Panc1 (cell line): Measurements from ENCODE around the gene PITX1.

ENCODE experiments used
- POLR2AphosphoS5 ChIP-seq: IDR thresholded peaks from 2 replicates; pipeline ENCODE4 v1.6.1; 2012; ENCODE audit warnings: mild to moderate bottlenecking, low read depth, low read length, moderate library complexity
- TCF7L2 ChIP-seq: IDR thresholded peaks from 2 replicates; pipeline ENCODE4 v1.6.1; 2011; ENCODE audit warnings: mild to moderate bottlenecking, low read depth, low read length, inconsistent platforms
- TF ChIP-seq, protein P1 (sequence below): fragments of 450-650 bp; IDR thresholded peaks from 2 replicates; pipeline ENCODE4 v1.5.1; 2017; ENCODE audit warnings: mild to moderate bottlenecking
- TF ChIP-seq, protein P2 (sequence below), 2 experiments: IDR thresholded peaks; 2 replicates each; pipeline ENCODE4 v1.6.1; 2011 to 2012; ENCODE audit warnings: low read depth in 2 of 2, control low read depth in 1 of 2, low read length in 1 of 2, mild to moderate bottlenecking in 1 of 2, moderate library complexity in 1 of 2; ENCODE audit not compliant: insufficient read depth in 1 of 2

DNA sequence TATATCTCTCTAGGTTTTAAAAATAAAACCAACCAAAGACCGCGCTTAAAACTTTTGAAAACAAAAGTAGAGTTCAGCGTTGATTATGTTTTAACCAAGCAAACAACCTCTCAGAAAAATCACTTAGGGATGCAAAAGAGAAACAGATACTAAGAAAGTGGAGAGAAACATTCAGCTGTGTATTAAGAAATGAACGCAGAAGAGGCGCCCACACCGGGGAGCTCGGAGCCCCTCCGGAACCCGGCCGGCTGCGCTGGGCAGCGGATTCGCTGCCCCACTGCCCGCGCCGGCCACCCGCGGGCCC, 1.4 kb downstream of the PITX1 start:
- TF ChIP-seq, protein P1, sequence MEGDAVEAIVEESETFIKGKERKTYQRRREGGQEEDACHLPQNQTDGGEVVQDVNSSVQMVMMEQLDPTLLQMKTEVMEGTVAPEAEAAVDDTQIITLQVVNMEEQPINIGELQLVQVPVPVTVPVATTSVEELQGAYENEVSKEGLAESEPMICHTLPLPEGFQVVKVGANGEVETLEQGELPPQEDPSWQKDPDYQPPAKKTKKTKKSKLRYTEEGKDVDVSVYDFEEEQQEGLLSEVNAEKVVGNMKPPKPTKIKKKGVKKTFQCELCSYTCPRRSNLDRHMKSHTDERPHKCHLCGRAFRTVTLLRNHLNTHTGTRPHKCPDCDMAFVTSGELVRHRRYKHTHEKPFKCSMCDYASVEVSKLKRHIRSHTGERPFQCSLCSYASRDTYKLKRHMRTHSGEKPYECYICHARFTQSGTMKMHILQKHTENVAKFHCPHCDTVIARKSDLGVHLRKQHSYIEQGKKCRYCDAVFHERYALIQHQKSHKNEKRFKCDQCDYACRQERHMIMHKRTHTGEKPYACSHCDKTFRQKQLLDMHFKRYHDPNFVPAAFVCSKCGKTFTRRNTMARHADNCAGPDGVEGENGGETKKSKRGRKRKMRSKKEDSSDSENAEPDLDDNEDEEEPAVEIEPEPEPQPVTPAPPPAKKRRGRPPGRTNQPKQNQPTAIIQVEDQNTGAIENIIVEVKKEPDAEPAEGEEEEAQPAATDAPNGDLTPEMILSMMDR: no peak
- TF ChIP-seq, protein P2, sequence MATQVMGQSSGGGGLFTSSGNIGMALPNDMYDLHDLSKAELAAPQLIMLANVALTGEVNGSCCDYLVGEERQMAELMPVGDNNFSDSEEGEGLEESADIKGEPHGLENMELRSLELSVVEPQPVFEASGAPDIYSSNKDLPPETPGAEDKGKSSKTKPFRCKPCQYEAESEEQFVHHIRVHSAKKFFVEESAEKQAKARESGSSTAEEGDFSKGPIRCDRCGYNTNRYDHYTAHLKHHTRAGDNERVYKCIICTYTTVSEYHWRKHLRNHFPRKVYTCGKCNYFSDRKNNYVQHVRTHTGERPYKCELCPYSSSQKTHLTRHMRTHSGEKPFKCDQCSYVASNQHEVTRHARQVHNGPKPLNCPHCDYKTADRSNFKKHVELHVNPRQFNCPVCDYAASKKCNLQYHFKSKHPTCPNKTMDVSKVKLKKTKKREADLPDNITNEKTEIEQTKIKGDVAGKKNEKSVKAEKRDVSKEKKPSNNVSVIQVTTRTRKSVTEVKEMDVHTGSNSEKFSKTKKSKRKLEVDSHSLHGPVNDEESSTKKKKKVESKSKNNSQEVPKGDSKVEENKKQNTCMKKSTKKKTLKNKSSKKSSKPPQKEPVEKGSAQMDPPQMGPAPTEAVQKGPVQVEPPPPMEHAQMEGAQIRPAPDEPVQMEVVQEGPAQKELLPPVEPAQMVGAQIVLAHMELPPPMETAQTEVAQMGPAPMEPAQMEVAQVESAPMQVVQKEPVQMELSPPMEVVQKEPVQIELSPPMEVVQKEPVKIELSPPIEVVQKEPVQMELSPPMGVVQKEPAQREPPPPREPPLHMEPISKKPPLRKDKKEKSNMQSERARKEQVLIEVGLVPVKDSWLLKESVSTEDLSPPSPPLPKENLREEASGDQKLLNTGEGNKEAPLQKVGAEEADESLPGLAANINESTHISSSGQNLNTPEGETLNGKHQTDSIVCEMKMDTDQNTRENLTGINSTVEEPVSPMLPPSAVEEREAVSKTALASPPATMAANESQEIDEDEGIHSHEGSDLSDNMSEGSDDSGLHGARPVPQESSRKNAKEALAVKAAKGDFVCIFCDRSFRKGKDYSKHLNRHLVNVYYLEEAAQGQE (IDR thresholded peaks at IDR 0.05; ENCODE audit: insufficient read depth in 1 of 2, low read depth in 2 of 2, low read length in 1 of 2): no peak
- TF ChIP-seq POLR2AphosphoS5 (no peak), TCF7L2 (no peak)
